Stomach smooth muscle (tissue), 2 donors: ENCODE results near the gene RNF31.

ENCODE experiments used
- H3K27ac ChIP-seq: one replicate; pipeline ENCODE4 v1.7.0; 2013; ENCODE audit warnings: mild to moderate bottlenecking, low read length, inconsistent platforms
- H3K27me3 ChIP-seq, 2 donors: one replicate each; pipeline ENCODE4 v1.7.0; 2013; ENCODE audit warnings: low read length in 2 of 2; ENCODE audit not compliant: insufficient read depth in 2 of 2, control insufficient read depth in 1 of 2
- H3K36me3 ChIP-seq, 2 donors: one replicate each; pipeline ENCODE4 v1.7.0; 2013; ENCODE audit warnings: low read length in 2 of 2; ENCODE audit not compliant: control insufficient read depth in 2 of 2, insufficient read depth in 2 of 2
- H3K4me1 ChIP-seq: one replicate; pipeline ENCODE4 v1.7.0; 2013; ENCODE audit warnings: low read length; ENCODE audit not compliant: control insufficient read depth, insufficient read depth
- H3K4me3 ChIP-seq, 2 donors: one replicate each; pipeline ENCODE4 v1.7.0; 2013; ENCODE audit warnings: low read length in 2 of 2
- H3K9ac ChIP-seq, 2 donors: one replicate each; pipeline ENCODE4 v1.7.0; 2013; ENCODE audit warnings: low read length in 2 of 2, mild to moderate bottlenecking in 1 of 2
- H3K9me3 ChIP-seq, 2 donors: one replicate each; pipeline ENCODE4 v1.7.0; 2013; ENCODE audit warnings: low read length in 2 of 2; ENCODE audit not compliant: control insufficient read depth in 2 of 2
- donor health status: healthy.
- donor health status: Pancreatic carcinoma.

RNF31 gene

DNA sequence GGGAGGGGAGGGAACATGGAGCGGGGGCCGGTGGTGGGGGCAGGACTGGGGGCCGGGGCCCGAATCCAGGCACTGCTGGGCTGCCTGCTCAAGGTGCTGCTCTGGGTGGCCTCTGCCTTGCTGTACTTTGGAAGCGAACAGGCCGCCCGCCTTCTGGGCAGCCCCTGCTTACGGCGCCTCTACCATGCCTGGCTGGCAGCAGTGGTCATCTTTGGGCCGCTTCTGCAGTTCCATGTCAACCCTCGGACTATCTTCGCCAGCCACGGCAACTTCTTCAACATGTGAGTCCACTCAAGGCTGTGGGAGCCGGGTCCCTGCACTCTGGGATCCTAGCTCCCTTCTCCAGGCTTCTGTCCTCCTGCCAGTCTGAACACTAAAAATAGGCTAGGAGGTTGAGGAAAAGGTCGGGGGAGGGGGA is 15.7 kb upstream of the RNF31 start:
- H3K4me3 ChIP-seq, result no peak overlapping the region
- no peak overlapping the region for H3K27ac ChIP-seq
- no peaks in the 10 kb centered on the region for H3K27me3 ChIP-seq
- H3K36me3 ChIP-seq, result no peaks in the 10 kb centered on the region
- peaks cover 9% of the 10 kb centered on the region for H3K4me1 ChIP-seq
- no peak overlapping the region for H3K9ac ChIP-seq
- H3K9me3 ChIP-seq, result no peaks in the 10 kb centered on the region

DNA sequence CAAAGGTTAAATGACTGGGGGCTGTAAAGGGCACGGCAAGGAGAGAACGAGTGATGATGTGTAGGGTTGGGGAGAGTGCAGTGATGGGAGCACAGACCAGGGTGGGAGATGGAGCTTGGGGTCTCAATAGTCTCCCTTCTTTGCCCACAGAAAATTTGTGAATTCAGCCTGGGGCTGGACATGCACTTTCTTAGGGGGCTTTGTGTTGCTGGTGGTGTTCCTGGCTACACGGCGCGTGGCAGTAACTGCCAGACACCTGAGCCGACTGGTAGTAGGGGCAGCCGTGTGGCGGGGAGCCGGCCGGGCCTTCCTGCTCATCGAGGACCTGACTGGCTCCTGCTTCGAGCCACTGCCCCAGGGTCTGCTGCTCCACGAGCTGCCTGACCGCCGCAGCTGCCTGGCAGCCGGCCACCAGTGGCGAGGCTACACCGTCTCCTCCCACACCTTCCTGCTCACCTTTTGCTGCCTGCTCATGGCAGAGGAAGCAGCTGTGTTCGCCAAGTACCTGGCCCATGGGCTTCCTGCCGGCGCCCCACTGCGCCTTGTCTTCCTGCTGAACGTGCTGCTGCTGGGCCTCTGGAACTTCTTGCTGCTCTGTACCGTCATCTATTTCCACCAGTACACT is 15.1 kb upstream of the RNF31 start:
- Histone ChIP-seq H3K4me1 (peaks cover 15% of the 10 kb centered on the region), H3K4me3 (no peak overlapping the region), H3K9ac (no peak overlapping the region), H3K27ac (no peak overlapping the region), H3K9me3 (no peaks in the 10 kb centered on the region), H3K27me3 (no peaks in the 10 kb centered on the region), H3K36me3 (no peaks in the 10 kb centered on the region)

DNA sequence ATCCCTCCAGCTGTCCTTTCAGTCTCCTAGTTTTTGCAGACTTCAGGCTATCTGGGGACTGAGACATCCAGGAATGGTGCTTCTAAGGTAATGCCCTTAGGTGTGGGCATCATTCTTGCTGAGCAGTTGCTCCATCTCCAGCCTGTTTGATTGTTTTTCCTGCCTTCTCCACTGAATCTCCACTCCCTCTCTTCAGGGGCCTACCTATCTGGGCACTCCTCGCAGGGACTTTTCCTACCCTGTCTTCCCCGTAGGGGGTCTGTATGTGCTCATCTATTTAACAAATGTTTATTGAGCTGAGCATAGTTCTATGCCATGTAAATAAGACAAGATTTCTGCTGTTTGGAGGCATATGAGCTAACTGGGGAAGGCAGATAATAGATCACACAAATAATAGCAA is 14.3 kb upstream of the RNF31 start:
- Histone ChIP-seq H3K27me3 (no peaks in the 10 kb centered on the region), H3K4me3 (no peak overlapping the region), H3K9ac (no peak overlapping the region), H3K36me3 (peaks cover 7 to 8% of the 10 kb centered on the region in 2 donors), H3K4me1 (peaks cover 23% of the 10 kb centered on the region), H3K27ac (no peak overlapping the region), H3K9me3 (no peaks in the 10 kb centered on the region)

DNA sequence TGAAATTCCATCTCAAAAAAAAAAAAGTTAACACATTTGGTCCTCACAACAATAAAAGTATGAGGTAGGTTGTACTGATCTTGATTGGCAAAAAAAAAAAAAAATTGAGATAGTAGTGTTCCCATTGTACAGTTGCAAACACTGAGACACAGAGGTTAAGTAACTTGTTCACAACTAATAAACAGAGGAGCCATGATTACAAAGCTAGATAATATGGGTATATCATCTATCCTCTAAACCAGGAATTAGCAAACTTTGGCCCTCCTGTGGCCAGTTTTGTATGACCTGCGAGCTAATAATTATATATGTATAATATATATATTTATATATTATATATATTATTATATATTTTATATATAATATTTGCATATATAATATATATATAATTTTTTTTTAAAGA is 13.6 kb upstream of the RNF31 start:
- peaks cover 28% of the 10 kb centered on the region for H3K4me1 ChIP-seq
- H3K9ac ChIP-seq, result no peak overlapping the region
- H3K27me3 ChIP-seq, result no peaks in the 10 kb centered on the region
- peaks cover 15% of the 10 kb centered on the region in 2 donors for H3K36me3 ChIP-seq
- H3K9me3 ChIP-seq, result no peaks in the 10 kb centered on the region
- no peak overlapping the region for H3K27ac ChIP-seq
- no peak overlapping the region for H3K4me3 ChIP-seq

DNA sequence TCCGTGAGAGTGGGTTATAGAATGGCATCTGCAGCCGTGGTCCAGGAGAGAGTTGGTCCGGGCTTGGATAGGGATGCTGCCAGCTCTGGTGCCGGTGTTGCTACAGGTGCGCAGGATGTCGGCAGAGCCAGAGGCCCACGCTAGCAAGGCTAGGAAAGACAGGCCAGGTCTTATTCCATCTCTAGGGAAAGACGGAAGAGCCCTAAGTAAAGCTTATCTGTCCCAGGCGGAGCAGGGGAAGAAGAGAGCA is 11.8 kb upstream of the RNF31 start:
- Histone ChIP-seq H3K9me3 (no peaks in the 10 kb centered on the region), H3K27ac (peak overlapping the region; percentile 58), H3K36me3 (peaks cover 21 to 22% of the 10 kb centered on the region in 2 donors), H3K4me3 (peak overlapping the region; percentile 70 to 87), H3K9ac (peak overlapping the region; percentile 63 to 73), H3K4me1 (peaks cover 34% of the 10 kb centered on the region), H3K27me3 (no peaks in the 10 kb centered on the region)

DNA sequence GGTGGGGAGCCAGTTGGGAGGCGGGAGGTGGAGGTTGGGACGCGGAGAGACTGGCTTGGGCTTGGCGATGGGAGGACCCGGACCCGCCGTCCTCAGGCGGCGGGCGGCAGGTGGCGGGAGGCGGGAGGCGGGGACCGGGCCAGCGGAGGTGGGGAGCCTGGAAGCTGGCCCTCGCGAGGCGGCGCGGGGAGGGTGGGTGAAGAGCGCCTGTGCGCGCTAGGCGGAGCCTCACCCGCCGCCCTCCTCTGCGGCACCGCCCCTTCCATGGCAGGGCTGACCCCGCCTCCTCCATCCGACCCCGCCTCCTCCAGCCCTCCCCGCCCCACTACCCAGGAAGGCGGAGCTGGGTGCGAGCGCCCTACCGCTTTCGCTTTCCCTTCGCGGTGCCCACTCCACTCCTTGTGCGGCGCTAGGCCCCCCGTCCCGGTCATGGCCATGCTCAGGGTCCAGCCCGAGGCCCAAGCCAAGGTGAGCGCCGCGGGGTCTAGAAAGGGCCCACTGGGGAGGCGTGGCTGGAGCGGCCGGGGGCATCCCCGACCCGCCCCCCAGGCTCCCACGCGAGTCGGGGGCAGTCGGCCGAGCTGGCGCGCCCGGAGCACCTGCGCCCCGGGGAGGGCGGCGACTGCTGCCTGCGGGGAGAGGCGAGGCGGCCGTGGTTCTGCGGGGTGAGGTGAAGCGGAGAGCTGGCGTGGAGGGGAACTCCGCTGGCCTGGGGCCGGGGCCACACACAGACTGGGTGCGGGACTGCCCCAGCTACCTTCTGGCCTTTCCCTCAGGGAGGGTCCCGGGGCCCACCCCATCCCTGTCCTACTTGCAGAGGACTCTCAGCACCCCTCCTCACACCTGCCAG is 11.2 kb upstream of the RNF31 start, which contains the start of gene PSME1:
PSME1 (plus strand) TSS at position 361 of the 850 bp plus-strand sequence; CDS start at position 430, 69 bp downstream.
- Histone ChIP-seq H3K36me3 (peaks cover 21 to 22% of the 10 kb centered on the region in 2 donors), H3K4me3 (peak within 1 kb of the TSS; percentile 70 to 87), H3K9ac (peak within 1 kb of the TSS; percentile 63 to 75), H3K4me1 (peaks cover 40% of the 10 kb centered on the region), H3K9me3 (no peaks in the 10 kb centered on the region), H3K27ac (peak within 1 kb of the TSS; percentile 74), H3K27me3 (no peaks in the 10 kb centered on the region)

DNA sequence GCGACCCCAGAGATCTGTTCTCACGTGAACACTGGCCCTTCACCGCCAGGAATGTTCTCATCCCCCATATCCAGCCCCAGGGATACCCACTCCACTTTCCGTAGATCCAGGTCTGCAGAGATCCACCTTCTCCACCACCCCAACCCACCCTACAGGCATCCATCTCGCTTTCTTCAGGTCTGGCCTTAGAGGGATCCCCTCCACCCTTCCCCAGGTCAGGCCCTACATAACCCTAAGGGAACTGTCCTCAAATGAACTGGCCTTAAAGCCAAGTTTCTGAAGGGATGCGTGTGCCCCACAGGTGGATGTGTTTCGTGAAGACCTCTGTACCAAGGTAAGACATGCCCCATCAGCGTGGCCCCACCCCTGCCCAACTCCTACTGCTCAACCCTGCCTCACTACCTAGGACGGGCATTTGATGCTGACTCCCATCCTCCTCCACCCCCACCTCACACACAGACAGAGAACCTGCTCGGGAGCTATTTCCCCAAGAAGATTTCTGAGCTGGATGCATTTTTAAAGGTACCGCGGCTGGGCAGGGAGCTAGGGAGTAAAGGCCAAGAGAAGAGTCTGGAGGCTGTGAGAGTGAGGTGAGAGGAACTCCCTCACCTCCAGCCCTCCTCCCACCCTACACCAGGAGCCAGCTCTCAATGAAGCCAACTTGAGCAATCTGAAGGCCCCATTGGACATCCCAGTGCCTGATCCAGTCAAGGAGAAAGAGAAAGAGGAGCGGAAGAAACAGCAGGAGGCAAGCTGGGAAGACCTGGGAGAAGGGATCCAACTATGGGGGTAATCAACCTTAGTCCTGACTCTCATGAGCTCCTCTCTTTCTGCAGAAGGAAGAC is 10.4 kb upstream of the RNF31 start:
- Histone ChIP-seq H3K9me3 (no peaks in the 10 kb centered on the region), H3K4me3 (peak overlapping the region; percentile 51 to 87), H3K9ac (peak overlapping the region; percentile 61 to 75), H3K27ac (peak overlapping the region; percentile 74), H3K27me3 (no peaks in the 10 kb centered on the region), H3K36me3 (peaks cover 21 to 22% of the 10 kb centered on the region in 2 donors), H3K4me1 (peaks cover 43% of the 10 kb centered on the region)

DNA sequence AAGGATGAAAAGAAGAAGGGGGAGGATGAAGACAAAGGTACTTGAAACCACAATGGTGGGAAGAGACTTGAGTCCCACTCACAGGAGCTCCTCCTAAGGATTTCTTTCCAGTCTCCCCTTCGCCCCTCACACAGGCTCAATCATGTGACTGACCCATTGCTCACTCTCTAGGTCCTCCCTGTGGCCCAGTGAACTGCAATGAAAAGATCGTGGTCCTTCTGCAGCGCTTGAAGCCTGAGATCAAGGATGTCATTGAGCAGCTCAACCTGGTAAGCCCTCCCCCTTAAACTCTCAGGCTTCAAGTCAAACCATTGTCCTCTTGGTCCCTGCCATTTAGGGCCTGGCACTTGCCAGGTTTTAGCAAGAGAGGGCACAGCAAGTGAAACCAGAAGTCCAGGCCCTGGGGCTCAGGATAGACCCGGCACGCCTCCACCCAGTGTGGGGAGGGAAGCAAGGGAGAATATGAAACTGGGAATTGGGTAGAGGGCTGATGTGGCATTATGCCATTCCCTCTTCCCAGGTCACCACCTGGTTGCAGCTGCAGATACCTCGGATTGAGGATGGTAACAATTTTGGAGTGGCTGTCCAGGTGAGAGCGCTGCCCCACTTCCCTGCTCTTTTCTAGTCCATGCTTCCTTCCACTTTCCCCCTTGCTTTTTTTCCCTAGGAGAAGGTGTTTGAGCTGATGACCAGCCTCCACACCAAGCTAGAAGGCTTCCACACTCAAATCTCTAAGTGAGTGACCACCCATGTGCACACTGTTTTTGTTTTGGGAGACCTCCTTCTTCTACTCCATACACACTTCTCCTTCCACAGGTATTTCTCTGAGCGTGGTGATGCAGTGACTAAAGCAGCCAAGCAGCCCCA is 9.5 kb upstream of the RNF31 start:
- peaks cover 21 to 22% of the 10 kb centered on the region in 2 donors for H3K36me3 ChIP-seq
- peak overlapping the region; percentile 74 for H3K27ac ChIP-seq
- H3K4me3 ChIP-seq, result peak overlapping the region in 1 of 2 donors; percentile 51
- H3K27me3 ChIP-seq, result no peaks in the 10 kb centered on the region
- H3K4me1 ChIP-seq, result peaks cover 47% of the 10 kb centered on the region
- no peak overlapping the region for H3K9ac ChIP-seq
- no peaks in the 10 kb centered on the region for H3K9me3 ChIP-seq

DNA sequence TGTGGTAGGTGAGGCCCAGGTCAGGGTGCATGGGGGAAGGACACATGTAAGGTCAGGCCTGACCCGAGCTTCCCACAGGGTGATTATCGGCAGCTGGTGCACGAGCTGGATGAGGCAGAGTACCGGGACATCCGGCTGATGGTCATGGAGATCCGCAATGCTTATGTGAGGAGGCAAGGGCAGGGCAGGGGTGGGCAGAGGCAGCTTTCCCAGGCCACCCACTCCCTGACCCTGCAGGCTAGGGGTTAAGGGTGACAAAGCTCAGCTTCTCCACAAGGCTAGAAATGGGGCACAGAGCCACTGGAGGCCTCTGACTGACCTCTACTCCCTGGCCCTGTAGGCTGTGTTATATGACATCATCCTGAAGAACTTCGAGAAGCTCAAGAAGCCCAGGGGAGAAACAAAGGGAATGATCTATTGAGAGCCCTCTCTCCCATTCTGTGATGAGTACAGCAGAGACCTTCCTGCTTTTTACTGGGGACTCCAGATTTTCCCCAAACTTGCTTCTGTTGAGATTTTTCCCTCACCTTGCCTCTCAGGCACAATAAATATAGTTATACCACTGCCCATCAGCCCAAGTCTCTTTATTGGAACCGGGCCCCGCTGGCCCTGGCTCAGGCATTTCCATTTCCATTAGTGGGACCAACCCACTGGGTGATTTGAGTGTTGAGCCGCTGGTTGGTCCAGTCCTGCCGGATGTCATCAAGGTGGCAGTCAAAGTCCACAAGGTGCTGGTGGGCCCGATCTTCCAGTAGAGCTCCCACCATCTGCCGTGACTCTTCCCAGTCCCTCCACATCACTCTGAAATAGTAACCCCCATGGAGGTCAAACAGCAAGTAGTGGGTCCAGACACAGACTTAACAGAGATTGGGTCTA is 8.7 kb upstream of the RNF31 start:
- Histone ChIP-seq H3K27me3 (no peaks in the 10 kb centered on the region), H3K9ac (no peak overlapping the region), H3K4me3 (no peak overlapping the region), H3K4me1 (peaks cover 47% of the 10 kb centered on the region), H3K36me3 (peaks cover 21 to 27% of the 10 kb centered on the region in 2 donors), H3K9me3 (no peaks in the 10 kb centered on the region), H3K27ac (peak overlapping the region; percentile 53)
